Measurements from ENCODE around the gene CNTN5. TPM values are rescaled to one million over a fixed set of nuclear protein-coding genes. Genes with fewer than 3 reads are reported as not detected.

CNTN5 gene
- total RNA-seq, 1 experiment from 2014 or later = not detected

DNA sequence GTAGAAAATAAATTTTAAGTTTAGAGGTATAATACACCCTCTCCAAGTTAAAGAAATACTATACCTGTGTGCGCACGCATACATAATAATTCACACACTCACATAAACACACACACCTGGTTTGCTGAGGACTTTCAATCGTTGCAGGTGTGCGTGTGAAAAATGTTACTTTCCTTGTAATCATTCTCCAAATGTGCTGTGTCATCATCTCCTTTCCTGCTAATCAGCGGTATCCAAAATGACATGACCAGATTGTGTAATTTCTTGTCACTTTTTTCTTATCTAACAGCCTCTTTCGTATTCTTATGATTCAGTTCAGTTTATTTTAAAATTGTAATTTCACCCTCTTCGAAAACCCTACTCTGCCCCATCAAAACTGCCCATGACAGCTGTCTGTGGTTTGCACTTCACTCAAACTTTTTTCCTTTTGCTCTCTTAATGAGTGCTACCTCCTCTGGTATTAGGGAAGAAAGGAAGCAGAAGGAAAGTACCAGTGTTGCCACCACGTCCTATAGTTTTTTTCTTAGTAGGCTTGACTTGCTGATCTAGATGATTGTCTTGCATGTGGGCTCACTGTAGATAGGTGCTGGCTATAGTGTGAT, 651.2 kb downstream of the CNTN5 start:
- Histone ChIP-seq H2BK5ac (ENCODE audit: insufficient read length, low read length) (no peak overlapping the region), H2AK5ac (ENCODE audit: insufficient read length, low read length) (no peak overlapping the region), H3K4me1 (ENCODE audit: insufficient read depth, low read length) (no peaks in the 10 kb centered on the region), H4K8ac (replicated peaks; ENCODE audit: insufficient read length, low read depth, low read length) (no peak overlapping the region), H2BK12ac (ENCODE audit: insufficient read length, low read depth, low read length) (no peak overlapping the region), H4K20me1 (ENCODE audit: control insufficient read depth, insufficient read depth, insufficient read length) (no peaks in the 10 kb centered on the region), H4K5ac (ENCODE audit: insufficient read length, low read depth, low read length) (no peak overlapping the region), H2BK20ac (ENCODE audit: low read depth, low read length, poor library complexity, severe bottlenecking) (no peak overlapping the region), H3K23ac (ENCODE audit: insufficient read length, low read depth, low read length) (no peak overlapping the region), H3K79me2 (ENCODE audit: insufficient read depth, low read length) (no peaks in the 10 kb centered on the region), H3K14ac (ENCODE audit: insufficient read depth, low read length) (no peak overlapping the region), H4K91ac (ENCODE audit: insufficient read length, low read depth, low read length) (no peak overlapping the region), H3K4ac (ENCODE audit: low read depth, low read length) (no peak overlapping the region), H3K23me2 (ENCODE audit: insufficient read length, low read depth, low read length, poor library complexity, severe bottlenecking) (no peaks in the 10 kb centered on the region), H2BK15ac (ENCODE audit: low read depth, low read length) (no peak overlapping the region), H3K79me1 (ENCODE audit: insufficient read depth, low read depth, low read length, poor library complexity, severe bottlenecking) (no peaks in the 10 kb centered on the region), H3K27me3 (ENCODE audit: insufficient read depth, low read length) (no peaks in the 10 kb centered on the region), H3K56ac (ENCODE audit: insufficient read length, low read depth, low read length) (no peak overlapping the region), H3K4me2 (ENCODE audit: insufficient read depth, insufficient read length, low read length) (no peak overlapping the region), H3K27ac (ENCODE audit: insufficient read length, low read depth, low read length) (no peak overlapping the region), H3K9me3 (ENCODE audit: control insufficient read depth, low read depth, low read length) (no peaks in the 10 kb centered on the region), H2BK120ac (ENCODE audit: low read depth, low read length, poor library complexity, severe bottlenecking) (no peak overlapping the region), H3K9ac (ENCODE audit: extremely low read depth, insufficient read length, low read length) (no peak overlapping the region), H2AFZ (ENCODE audit: low read length) (no peak overlapping the region), H3K18ac (ENCODE audit: insufficient read length, low read depth, low read length) (no peak overlapping the region), H3T11ph (ENCODE audit: low read length) (no peak overlapping the region)
- Mint-ChIP-seq H3K4me3 (no peak overlapping the region), H3K4me1 (no peaks in the 10 kb centered on the region), H3K27me3 (ENCODE audit: low read depth) (no peaks in the 10 kb centered on the region), H3K27ac (no peak overlapping the region), H3K9me3 (no peaks in the 10 kb centered on the region), H3K36me3 (ENCODE audit: insufficient read depth in 1 of 3, low read depth in 3 of 3) (no peaks in the 10 kb centered on the region)
- no peak for DNase-seq
- TF ChIP-seq, protein P1, sequence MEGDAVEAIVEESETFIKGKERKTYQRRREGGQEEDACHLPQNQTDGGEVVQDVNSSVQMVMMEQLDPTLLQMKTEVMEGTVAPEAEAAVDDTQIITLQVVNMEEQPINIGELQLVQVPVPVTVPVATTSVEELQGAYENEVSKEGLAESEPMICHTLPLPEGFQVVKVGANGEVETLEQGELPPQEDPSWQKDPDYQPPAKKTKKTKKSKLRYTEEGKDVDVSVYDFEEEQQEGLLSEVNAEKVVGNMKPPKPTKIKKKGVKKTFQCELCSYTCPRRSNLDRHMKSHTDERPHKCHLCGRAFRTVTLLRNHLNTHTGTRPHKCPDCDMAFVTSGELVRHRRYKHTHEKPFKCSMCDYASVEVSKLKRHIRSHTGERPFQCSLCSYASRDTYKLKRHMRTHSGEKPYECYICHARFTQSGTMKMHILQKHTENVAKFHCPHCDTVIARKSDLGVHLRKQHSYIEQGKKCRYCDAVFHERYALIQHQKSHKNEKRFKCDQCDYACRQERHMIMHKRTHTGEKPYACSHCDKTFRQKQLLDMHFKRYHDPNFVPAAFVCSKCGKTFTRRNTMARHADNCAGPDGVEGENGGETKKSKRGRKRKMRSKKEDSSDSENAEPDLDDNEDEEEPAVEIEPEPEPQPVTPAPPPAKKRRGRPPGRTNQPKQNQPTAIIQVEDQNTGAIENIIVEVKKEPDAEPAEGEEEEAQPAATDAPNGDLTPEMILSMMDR (conservative IDR thresholded peaks at IDR 0.05) = no peak
- WGBS (ENCODE audit: extremely low coverage, insufficient read length, low lambda C conversion rate) = no CpG with 5 or more reads among the region's 8 CpGs
